OCI-LY7 (cell line): ENCODE data around the gene SERPINH1.

Experiments used
- CTCF ChIP-seq: fragments of 200-600 bp; sonication (generic); conservative IDR thresholded peaks from 2 replicates; pipeline ENCODE4 v1.5.1; 2014; ENCODE audit warnings: mild to moderate bottlenecking, antibody characterized with exemption, low read length, moderate library complexity, mixed read lengths
- EZH2phosphoT487 ChIP-seq: fragments of 200-600 bp; sonication (generic); IDR thresholded peaks from 2 replicates; pipeline ENCODE4 v1.6.1; 2018; ENCODE audit warnings: low read depth, borderline replicate concordance, mild to moderate bottlenecking, mixed run types, antibody characterized with exemption, low read length, moderate library complexity, mixed read lengths

- TF ChIP-seq CTCF (no peak), EZH2phosphoT487 (no peak)
These were observed 22.4 kb upstream of the SERPINH1 start for GRCh38 chr11:75539459-75540334.
